Fibroblast of villous mesenchyme (primary cell): ENCODE measurements around the gene FLRT3. TPM values are rescaled to one million over a fixed set of nuclear protein-coding genes. Genes with fewer than 3 reads are reported as not detected.

Source experiments
- DNase-seq: peaks from one replicate; pipeline ENCODE4 v3.0.0-alpha.2; 2010; ENCODE audit warnings: low read depth
- H3K4me3 ChIP-seq: 2 replicates; pipeline ENCODE4 v1.5.1; 2011; ENCODE audit warnings: low read depth, mild to moderate bottlenecking, low read length
- CTCF ChIP-seq: IDR thresholded peaks from 2 replicates; pipeline ENCODE4 v1.5.1; 2012; ENCODE audit warnings: low read depth, mild to moderate bottlenecking, low read length; ENCODE audit not compliant: insufficient read depth
- total RNA-seq: library from RNA; depleted of rRNA; stranded (reverse); fragments of >200 nt; gene quantifications from 2 replicates; pipeline ENCODE4 v1.2.3, GENCODE V29; 2012

FLRT3 gene
- total RNA-seq, 1 donor: 2.2 TPM

- no peak for TF ChIP-seq CTCF
- no peak overlapping the region for H3K4me3 ChIP-seq
- no peak for DNase-seq
These were observed 6.2 kb upstream of the FLRT3 start for GRCh38 chr20:14343491-14344065.

- no peak overlapping the region for H3K4me3 ChIP-seq
- TF ChIP-seq CTCF: no peak
- DNase-seq: no peak
These were observed 5.5 kb upstream of the FLRT3 start for GRCh38 chr20:14342918-14343317.

GRCh38 chr20:14341801-14342200 is 4.4 kb upstream of the FLRT3 start:
- H3K4me3 ChIP-seq: no peak overlapping the region
- no peak for TF ChIP-seq CTCF
- DNase-seq: peak; percentile 13

GRCh38 chr20:14336686-14337085 is 726 bp downstream of the FLRT3 start:
- no peak for TF ChIP-seq CTCF
- H3K4me3 ChIP-seq: peak overlapping the region; percentile 71
- DNase-seq: peak; percentile 17

GRCh38 chr20:14335052-14335451 is 2.4 kb downstream of the FLRT3 start:
- H3K4me3 ChIP-seq: peak overlapping the region; percentile 71
- TF ChIP-seq CTCF: no peak
- no peak for DNase-seq

- peak; percentile 56 for TF ChIP-seq CTCF
- DNase-seq: peak; percentile 61
- peak overlapping the region; percentile 71 for H3K4me3 ChIP-seq
These were observed 3.0 kb downstream of the FLRT3 start for GRCh38 chr20:14334306-14334930.

- H3K4me3 ChIP-seq: peak overlapping the region; percentile 71
- no peak for TF ChIP-seq CTCF
- no peak for DNase-seq
These were observed 3.7 kb downstream of the FLRT3 start for GRCh38 chr20:14333721-14334120.
